NOMO-1 treated with dmso at 0.1 percent for 144 hours (cell line): ENCODE data around the gene GPR137C.
"Not testable (repeated sequence)": the region's sequence is repeated elsewhere in the genome, so short reads cannot be mapped to it uniquely, and the experiment has no call there.

Experiments
- DNase-seq: peaks from one replicate; lab custom pipeline; 2025; ENCODE audit not compliant: unreplicated experiment; lab: John Stamatoyannopoulos, UW

The GPR137C gene

GRCh38 chr14:52558688-52559087 lies 6.1 kb downstream of the GPR137C start:
- no peak for DNase-seq

DNA sequence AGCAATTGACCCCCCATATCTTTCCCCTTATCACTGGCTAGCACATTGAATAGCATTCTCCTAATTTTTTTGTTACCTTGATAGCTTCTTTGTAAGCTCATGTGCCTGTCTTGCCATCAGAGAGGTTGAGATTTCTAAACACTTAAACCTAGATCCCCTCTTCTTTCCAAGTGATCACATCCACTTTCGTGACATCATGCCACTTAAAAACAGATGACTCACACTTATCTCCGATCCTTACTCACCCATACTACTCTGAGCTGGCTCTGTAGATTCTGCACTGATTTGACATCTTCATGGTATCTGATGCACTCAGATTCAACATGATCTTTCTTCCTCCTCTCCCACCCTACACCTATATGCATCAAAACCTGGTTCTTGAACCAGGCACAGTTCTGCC lies 10.5 kb downstream of the GPR137C start:
- no peak for DNase-seq

- DNase-seq = not testable (repeated sequence)
These were observed 15.8 kb downstream of the GPR137C start for GRCh38 chr14:52568454-52568853.

DNA sequence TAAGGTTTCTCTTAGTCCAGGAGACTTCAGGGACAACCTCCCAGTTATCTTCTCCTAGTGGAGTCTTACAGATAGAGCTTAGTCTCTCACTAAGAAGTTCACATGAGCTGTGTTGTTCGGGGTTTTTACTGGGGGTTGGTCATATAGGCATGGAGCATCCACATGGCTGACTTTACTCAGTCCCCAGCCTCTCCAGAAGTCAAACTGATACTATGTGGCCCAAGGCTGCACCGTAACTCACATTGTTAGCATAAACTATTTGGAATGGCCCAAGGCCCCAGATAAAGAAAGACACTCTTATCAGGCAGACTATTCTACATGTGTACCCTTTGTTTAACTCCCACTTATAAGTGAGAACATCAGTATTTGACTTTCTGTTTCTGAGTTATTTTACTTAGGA lies 23.2 kb downstream of the GPR137C start:
- DNase-seq = no peak

- DNase-seq = no peak
These were observed 30.9 kb downstream of the GPR137C start for GRCh38 chr14:52583544-52583943.

DNA sequence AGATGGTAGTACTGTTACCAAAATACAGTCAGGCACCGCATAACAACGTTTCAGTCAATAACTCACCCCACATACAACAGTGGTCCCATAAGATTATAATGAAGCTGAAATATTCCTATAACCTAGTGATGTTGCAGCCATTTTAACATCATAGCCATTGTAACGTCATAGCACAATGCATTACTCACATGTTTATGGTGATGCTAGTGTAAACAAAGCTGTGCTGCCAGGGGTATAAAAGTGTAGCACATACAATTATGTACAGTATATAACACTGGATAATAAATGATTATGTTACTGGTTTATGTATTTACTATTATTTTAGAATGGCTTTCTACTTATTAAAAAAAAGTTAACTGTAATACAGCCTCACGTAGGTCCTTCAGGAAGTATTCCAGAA lies 37.0 kb downstream of the GPR137C start:
- DNase-seq = no peak

- DNase-seq = no peak
These were observed 37.7 kb downstream of the GPR137C start for GRCh38 chr14:52590318-52590717.

DNA sequence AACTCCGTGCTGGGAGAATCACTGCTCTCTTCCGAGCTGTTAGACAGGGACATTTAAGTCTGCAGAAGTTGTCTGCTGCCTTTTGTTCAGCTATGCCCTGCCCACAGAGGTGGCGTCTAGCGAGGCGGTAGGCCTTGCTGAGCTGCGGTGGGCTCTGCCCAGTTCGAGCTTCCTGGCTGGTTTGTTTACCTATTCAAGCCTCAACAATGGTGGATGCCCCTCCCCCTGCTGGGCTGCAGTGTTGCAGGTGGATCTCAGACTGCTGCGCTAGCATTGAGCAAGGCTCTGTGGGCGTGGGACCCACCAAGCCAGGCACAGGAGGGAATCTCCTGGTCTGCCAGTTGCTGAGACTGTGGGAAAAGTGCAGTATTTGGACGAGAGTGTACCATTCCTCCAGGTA lies 43.7 kb downstream of the GPR137C start:
- DNase-seq = no peak

GRCh38 chr14:52596861-52597260 lies 44.2 kb downstream of the GPR137C start:
- DNase-seq = no peak

DNA sequence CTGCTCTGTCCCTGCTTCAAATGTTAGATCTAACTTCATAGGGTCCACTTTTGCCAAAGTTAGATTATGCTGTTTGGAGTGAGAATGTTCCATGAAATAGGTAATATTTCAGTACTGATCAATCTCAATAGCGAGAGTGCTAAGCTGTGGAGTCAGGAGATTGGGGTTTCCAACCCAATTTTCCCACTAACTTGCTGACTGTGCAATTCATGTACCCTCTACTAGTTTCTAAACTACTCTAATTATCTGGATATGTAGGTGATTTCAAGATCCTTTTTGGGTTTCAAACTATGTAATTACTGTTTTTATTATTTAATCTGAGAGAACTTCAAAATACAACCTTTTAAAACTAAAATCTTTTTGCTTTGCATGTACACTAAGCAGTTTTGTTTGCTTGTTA lies 45.9 kb downstream of the GPR137C start:
- no peak for DNase-seq

- no peak for DNase-seq
These were observed 47.3 kb downstream of the GPR137C start for GRCh38 chr14:52599974-52600373.

DNA sequence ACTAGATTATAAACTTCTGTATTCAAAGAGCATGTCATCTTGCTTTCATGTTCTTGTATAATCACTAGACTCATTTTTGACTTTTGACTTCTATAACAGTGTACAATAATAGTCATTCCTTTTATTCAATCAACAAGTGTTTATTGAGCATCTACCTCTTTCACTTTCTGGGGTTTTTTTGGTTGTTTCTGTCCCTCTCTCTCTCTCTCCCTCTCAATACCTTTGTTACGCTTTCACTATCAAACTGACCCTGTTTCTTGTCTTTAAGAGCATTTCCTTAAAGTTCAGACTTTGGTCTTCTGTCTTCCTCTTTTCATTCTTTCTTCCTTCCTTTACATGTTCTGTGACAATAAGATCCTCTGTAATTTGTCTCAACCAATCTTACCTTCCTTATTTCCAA lies 49.5 kb downstream of the GPR137C start:
- no peak for DNase-seq

GRCh38 chr14:52607061-52607460 lies 54.4 kb downstream of the GPR137C start:
- no peak for DNase-seq

DNA sequence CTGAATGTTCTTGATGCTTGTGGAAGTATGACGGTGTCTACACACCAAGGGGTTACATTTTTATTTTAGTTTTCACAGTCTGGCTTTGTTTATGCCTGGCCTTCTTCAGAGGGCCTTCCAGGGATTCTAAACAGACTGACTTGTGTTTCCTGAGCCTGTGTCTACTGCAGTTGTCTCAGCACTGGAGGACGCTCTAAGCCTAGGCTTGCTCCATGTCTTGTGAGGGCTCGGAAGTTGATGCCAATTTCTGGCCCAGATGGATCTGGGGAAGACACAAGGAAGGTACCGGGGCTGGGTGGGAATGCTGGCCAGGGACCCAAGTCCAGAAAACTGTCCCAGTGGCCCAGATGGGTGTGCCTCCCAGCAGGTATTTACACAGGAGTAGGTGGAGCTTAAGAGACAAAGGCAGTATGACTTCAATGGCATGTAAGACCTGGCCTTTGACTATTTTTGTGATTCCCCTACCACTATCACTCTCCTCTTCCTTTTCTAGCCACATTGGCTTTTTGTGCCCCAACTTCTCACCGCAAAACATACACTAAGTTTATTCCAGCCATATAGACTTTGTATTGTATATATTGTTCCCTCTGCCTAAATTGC lies 56.9 kb downstream of the GPR137C start:
- no peak for DNase-seq

GRCh38 chr14:52610187-52610586 lies 57.6 kb downstream of the GPR137C start:
- DNase-seq = no peak

DNA sequence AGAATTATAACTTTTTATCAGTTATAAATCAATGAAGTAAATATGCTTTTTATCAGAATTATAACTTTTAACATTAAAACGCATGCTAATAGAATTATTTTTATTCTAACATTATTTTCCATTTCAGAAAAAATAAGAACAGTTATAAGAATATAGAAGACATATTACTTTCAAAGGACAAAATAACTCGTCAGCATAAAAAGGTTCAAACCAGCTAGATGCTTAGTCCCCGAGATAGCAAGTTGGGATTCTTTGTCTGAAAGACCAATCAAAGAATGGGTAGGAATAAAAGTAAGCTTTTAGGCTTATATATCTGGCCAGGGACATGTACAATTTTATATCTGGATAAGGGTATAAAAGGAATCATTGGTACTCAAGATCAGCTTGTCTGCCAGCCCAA lies 66.0 kb downstream of the GPR137C start:
- DNase-seq = no peak

- no peak for DNase-seq
These were observed 67.1 kb downstream of the GPR137C start for GRCh38 chr14:52619687-52620086.

GRCh38 chr14:52640137-52640536 lies 87.5 kb downstream of the GPR137C start:
- no peak for DNase-seq

DNA sequence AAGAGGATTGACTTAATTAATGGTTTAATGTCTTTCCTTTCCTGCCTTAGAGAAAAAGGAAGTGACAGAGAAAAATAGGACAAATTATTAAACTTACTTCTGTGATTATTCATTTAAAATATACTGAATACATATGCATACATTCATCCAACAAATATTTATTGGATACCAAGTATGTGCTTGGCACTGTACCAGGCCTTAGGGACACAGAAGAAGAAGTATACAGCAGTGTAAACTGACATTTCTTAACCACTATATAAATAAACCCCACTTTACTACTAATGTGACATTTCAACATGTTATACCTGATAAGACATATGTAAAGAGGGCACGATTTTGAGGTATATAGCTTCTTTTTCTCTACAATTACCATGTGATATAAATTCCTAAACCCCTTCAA lies 89.1 kb downstream of the GPR137C start:
- no peak for DNase-seq

GRCh38 chr14:52649511-52649910 lies 96.9 kb downstream of the GPR137C start:
- no peak for DNase-seq

GRCh38 chr14:52650774-52651173 lies 98.1 kb downstream of the GPR137C start:
- DNase-seq = no peak

- DNase-seq = no peak
These were observed 104.3 kb downstream of the GPR137C start for GRCh38 chr14:52656905-52657304.

DNA sequence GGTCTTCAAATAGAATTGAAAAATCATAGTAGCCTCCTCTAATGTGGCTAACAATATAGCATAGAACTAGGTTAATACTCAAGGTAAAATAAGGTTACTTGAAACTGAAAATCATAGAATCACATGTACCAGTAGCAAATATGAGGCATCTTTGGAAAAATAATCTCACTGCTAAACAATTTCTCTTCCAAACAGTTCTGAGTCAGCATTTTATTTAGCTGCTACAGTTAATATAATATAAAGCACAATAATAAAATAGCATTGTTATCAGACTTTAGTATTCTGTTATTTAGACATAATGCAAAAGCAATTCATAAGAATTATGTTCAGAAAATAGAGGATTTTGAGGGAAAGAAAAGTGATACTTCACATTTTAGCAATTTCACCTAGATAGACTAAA lies 107.7 kb downstream of the GPR137C start:
- DNase-seq = no peak

DNA sequence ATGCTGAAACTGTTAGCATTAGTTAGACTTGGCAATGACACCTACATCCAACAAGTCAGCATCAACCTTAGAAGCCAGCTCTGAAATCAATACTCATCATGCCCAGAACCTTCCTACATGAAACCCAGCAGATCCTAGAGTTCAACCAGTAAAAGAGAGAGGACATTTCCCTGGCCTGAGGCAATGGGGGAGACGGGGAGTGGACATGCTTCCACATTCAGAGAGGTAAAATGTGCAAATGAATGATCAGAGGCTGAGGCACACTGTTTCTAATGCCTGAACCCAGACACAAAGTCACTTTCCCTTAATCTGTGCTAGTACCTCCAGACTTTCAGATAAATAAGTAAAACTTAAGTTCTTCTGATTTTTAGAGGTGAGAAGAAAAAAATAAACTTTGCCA lies 108.2 kb downstream of the GPR137C start:
- DNase-seq = no peak
